GM10266 (cell line): ENCODE data around the gene CD99.

ENCODE experiments used
- DNase-seq: peaks from one replicate; pipeline ENCODE4 v3.0.0; 2012; ENCODE audit errors: extremely low spot score
- TF ChIP-seq, protein P1 (sequence below): IDR thresholded peaks from 2 replicates; pipeline ENCODE4 v1.5.1; 2012; ENCODE audit warnings: mild to moderate bottlenecking, low read depth; ENCODE audit not compliant: control insufficient read depth, insufficient read depth; ENCODE audit errors: missing control alignments

CD99 gene

GRCh38 chrX:2684256-2684655 lies 6.8 kb upstream of the CD99 start:
- TF ChIP-seq, protein P1, sequence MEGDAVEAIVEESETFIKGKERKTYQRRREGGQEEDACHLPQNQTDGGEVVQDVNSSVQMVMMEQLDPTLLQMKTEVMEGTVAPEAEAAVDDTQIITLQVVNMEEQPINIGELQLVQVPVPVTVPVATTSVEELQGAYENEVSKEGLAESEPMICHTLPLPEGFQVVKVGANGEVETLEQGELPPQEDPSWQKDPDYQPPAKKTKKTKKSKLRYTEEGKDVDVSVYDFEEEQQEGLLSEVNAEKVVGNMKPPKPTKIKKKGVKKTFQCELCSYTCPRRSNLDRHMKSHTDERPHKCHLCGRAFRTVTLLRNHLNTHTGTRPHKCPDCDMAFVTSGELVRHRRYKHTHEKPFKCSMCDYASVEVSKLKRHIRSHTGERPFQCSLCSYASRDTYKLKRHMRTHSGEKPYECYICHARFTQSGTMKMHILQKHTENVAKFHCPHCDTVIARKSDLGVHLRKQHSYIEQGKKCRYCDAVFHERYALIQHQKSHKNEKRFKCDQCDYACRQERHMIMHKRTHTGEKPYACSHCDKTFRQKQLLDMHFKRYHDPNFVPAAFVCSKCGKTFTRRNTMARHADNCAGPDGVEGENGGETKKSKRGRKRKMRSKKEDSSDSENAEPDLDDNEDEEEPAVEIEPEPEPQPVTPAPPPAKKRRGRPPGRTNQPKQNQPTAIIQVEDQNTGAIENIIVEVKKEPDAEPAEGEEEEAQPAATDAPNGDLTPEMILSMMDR = no peak
- no peak for DNase-seq

GRCh38 chrX:2685886-2686285 lies 5.2 kb upstream of the CD99 start:
- no peak for DNase-seq
- TF ChIP-seq, protein P1 = no peak

DNA sequence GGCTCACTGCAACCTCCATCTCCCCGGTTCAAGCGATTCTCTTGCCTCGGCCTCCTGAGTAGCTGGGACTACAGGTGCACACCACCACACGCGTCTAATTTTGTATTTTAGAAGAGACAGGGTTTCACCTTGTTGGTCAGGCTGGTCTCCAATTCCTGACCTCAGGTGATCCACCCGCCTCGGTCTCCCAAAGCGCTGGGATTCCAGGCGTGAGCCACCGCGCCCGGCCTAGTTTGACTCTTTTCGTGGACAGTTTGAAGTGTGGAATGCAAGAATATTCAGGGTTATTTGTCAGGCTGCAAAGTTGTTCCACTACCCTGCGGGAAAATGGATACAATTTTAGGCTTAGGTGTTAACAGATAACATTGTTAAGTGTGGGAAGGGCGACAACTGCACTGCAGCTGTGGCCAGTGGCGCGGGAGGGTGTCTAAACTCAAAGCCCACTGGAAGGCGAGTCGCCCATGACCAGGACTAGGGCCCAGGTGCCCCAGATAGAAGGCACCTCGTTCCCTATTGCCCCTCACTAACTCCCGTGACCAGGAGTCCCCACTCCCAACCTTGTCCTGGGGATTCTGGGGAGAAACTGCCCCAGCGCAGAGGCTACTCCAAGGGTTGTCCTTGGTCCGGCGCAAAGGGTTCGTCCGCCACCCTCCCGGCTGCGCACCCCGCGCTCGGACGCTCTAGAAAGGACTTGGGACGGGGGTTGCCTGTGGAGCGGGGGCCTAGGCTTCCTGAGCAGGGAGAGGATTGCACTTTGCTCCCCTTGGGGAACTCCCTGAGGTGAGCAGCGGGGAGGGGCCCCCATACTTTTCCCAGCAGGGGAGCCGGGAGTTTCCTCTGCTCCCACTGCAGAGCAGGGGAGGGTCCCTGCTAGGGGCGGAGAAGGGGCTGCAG lies 1.1 kb upstream of the CD99 start:
- TF ChIP-seq, protein P1 = no peak
- no peak for DNase-seq

DNA sequence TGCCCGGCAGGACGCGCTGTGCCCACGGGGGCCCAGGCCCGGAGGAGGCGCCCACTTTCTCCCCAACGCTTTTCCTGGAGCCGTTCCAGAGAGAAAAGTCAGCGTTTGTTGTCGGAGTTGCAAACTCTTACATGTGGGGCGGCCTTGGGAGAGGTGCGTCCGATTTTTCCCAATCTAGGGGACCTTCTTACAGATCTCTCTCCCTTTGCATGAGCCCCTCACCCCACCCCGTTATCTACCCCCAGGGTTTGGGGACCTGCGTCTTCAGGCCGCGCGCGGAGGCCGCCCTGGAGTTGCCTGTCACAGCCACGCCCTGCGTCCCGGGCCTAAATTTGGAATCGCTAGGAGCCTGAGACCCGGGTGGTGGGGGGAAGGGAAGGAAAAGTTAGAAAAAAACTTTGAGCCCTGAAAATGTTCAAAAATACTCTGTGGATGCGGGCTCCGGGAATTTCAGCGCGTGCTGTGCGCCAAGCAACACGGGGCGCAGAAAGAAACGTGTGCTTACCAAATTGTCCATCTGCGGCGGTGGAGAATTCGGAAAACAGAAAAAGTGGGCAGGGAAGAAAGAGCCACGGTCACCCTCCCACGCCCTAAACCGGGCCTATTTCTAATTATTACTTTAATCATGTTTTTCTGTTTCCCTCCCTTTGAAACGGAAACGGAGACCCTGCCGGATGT lies 587 bp downstream of the CD99 start:
- TF ChIP-seq, protein P1 = no peak
- peak; percentile 38 for DNase-seq

DNA sequence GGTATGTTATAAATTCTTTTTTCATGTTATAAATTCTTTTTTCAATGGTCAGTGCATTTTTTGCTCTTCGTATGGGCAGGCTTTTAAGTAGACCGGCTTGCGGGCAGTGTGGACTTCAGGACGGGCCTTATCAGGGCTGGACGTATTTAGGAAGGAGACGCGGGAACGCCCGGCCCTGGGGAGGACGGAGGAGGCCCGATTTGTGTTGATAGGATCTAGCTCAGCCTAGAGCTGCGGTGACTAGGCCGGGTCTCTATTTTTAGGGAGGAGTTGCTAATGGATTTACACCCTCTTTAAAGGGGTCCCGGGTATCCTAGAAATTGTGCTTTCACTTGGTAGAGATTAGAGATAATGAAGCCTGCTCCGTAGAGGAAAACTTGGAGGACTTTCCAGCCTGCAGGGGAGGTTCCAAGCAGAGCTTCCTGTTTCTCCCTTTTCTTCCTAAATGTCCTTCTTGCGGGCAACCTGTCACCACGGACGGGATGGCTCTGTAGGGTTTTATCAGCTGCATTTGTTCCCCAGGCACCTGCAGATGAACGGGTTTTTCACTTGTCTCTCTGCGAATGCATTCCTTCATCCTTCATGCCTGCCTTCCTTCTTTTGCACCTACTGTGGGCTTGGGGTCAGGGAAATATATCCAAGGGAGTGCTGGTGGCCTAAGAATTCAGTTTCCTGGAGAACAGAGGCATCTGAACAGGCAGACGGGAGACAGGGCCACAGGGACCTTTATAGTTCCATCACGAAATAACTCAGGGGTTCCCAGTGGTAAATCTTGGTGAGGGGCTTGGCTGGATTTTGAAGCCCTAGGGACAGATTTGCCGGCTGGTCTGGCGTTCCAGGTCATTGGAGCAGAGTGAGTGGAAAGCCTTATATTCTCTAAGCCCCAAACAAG lies 1.4 kb downstream of the CD99 start:
- TF ChIP-seq, protein P1 = no peak
- peak; percentile 30 for DNase-seq

- DNase-seq = no peak
- TF ChIP-seq, protein P1 = no peak
Observed at GRCh38 chrX:2693113-2694002, 2.3 kb downstream of the CD99 start.
